CD4-positive, alpha-beta T cell treated with Interleukin-2 at 100 ng/mL for 4 hours (primary cell): ENCODE measurements around the gene SRCIN1.

Experiments used
- DNase-seq: peaks from one replicate; pipeline ENCODE4 v3.0.0-alpha.2; 2020; ENCODE audit warnings: low spot score

SRCIN1 gene

GRCh38 chr17:38561416-38562214 lies 44.1 kb downstream of the SRCIN1 start:
- DNase-seq: no peak

GRCh38 chr17:38560503-38561318 lies 45.0 kb downstream of the SRCIN1 start:
- no peak for DNase-seq

- no peak for DNase-seq
These were observed 45.9 kb downstream of the SRCIN1 start for GRCh38 chr17:38559880-38560230.

- DNase-seq: peak; percentile 85
These were observed 46.5 kb downstream of the SRCIN1 start for GRCh38 chr17:38559051-38559879.

GRCh38 chr17:38558728-38559050 lies 47.1 kb downstream of the SRCIN1 start:
- no peak for DNase-seq

- DNase-seq: peak; percentile 89
These were observed 47.7 kb downstream of the SRCIN1 start for GRCh38 chr17:38557836-38558727.

- DNase-seq: no peak
These were observed 48.4 kb downstream of the SRCIN1 start for GRCh38 chr17:38557396-38557795.

- DNase-seq: no peak
These were observed 49.5 kb downstream of the SRCIN1 start for GRCh38 chr17:38556239-38556638.

GRCh38 chr17:38554430-38555350 lies 51.1 kb downstream of the SRCIN1 start:
- no peak for DNase-seq

- no peak for DNase-seq
These were observed 53.4 kb downstream of the SRCIN1 start for GRCh38 chr17:38552343-38552742.

- no peak for DNase-seq
These were observed 54.6 kb downstream of the SRCIN1 start for GRCh38 chr17:38551121-38551520.

GRCh38 chr17:38550661-38551060 lies 55.1 kb downstream of the SRCIN1 start:
- DNase-seq: no peak

- DNase-seq: no peak
These were observed 56.5 kb downstream of the SRCIN1 start for GRCh38 chr17:38549285-38549684.

- DNase-seq: no peak
These were observed 58.3 kb downstream of the SRCIN1 start for GRCh38 chr17:38547444-38547843.

- DNase-seq: no peak
These were observed 59.4 kb downstream of the SRCIN1 start for GRCh38 chr17:38546396-38546795.

- no peak for DNase-seq
These were observed 60.1 kb downstream of the SRCIN1 start for GRCh38 chr17:38545531-38546225.

GRCh38 chr17:38544839-38545209 lies 60.9 kb downstream of the SRCIN1 start:
- DNase-seq: no peak

GRCh38 chr17:38544175-38544838 lies 61.4 kb downstream of the SRCIN1 start:
- no peak for DNase-seq

GRCh38 chr17:38543403-38544174 lies 62.2 kb downstream of the SRCIN1 start:
- no peak for DNase-seq
